Measurements from ENCODE around the gene GOLGA8N.

DNA sequence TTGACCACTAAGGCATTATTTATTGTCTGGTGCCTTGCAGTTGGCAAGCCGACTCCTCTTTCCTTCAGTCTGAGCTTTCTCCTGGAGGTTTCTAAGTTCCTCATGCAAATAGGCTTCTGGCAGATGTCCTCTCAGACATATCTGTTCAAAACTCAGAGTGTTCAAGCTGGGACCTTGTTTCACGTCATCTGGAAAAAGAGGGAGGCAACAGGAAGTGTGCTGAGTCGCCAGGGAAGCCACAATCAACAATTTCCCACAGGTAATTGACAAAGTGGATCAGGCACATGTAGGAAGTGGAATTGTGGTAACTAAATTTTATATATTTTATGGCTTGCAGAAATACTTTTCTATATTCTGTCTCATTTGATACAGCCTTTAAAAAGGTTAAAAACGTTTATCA lies 62.8 kb downstream of the GOLGA8N start:
- TF ChIP-seq, protein P1, sequence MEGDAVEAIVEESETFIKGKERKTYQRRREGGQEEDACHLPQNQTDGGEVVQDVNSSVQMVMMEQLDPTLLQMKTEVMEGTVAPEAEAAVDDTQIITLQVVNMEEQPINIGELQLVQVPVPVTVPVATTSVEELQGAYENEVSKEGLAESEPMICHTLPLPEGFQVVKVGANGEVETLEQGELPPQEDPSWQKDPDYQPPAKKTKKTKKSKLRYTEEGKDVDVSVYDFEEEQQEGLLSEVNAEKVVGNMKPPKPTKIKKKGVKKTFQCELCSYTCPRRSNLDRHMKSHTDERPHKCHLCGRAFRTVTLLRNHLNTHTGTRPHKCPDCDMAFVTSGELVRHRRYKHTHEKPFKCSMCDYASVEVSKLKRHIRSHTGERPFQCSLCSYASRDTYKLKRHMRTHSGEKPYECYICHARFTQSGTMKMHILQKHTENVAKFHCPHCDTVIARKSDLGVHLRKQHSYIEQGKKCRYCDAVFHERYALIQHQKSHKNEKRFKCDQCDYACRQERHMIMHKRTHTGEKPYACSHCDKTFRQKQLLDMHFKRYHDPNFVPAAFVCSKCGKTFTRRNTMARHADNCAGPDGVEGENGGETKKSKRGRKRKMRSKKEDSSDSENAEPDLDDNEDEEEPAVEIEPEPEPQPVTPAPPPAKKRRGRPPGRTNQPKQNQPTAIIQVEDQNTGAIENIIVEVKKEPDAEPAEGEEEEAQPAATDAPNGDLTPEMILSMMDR (IDR thresholded peaks at IDR 0.05), result no peak
- no peak for TF ChIP-seq POLR2A (IDR thresholded peaks at IDR 0.05)
